Prostate gland (tissue), 2 donors: ENCODE measurements around the gene KATNIP. TPM values are rescaled to one million over a fixed set of nuclear protein-coding genes. Genes with fewer than 3 reads are reported as not detected.

Experiments used
- DNase-seq: peaks from one replicate; pipeline ENCODE4 v3.0.0-alpha.2; 2019; ENCODE audit warnings: low spot score
- H3K27ac ChIP-seq, 2 donors: fragments of 200-600 bp; sonication (generic); 2 replicates each; pipeline ENCODE4 v1.5.1; 2017 to 2019
- H3K27me3 ChIP-seq: fragments of 200-600 bp; sonication (generic); replicated peaks from 2 replicates; pipeline ENCODE4 v1.5.1; 2019; ENCODE audit not compliant: insufficient read depth
- H3K36me3 ChIP-seq, 2 donors: fragments of 200-600 bp; sonication (generic); 1 replicate in 1 of 2; 2 replicates in 1 of 2; pipeline versions ENCODE4 v1.5.1 to v1.8.1; 2017 to 2019
- H3K4me1 ChIP-seq: fragments of 200-600 bp; sonication (generic); replicated peaks from 2 replicates; pipeline ENCODE4 v1.5.1; 2019
- H3K4me3 ChIP-seq, 2 donors: fragments of 200-600 bp; sonication (generic); 2 replicates each; pipeline ENCODE4 v1.5.1; 2017 to 2019
- H3K9me3 ChIP-seq: fragments of 200-600 bp; sonication (generic); 2 replicates; pipeline ENCODE4 v1.5.1; 2017
- CTCF ChIP-seq, 4 experiments: fragments of 200-600 bp in 2 of 4; fragments of 450-650 bp in 2 of 4; sonication (generic) in 2 of 4; IDR thresholded peaks; 1 replicate in 3 of 4; 2 replicates in 1 of 4; pipeline ENCODE4 v1.5.1; 2016 to 2019; ENCODE audit warnings: antibody characterized with exemption in 4 of 4, mild to moderate bottlenecking in 2 of 4, moderate library complexity in 2 of 4
- POLR2A ChIP-seq: fragments of 450-650 bp; IDR thresholded peaks from one replicate; pipeline ENCODE4 v1.6.1; 2016; ENCODE audit warnings: antibody characterized with exemption, mild to moderate bottlenecking
- POLR2AphosphoS5 ChIP-seq: sonication (generic); formaldehyde crosslinking; IDR thresholded peaks from one replicate; pipeline ENCODE4 v1.6.1; 2017; ENCODE audit warnings: antibody characterized with exemption
- WGBS: methylation state at CpG from one replicate; pipeline ENCODE4 v1.1.5; 2018; 5-methylcytosine and 5-hydroxymethylcytosine counted together
- intact Hi-C: fragments of 100-400 bp; cut with DNase I; formaldehyde crosslinking; loops from one replicate; pipeline ENCODE4 v1.14.2; 2022
- total RNA-seq, 2 donors: library from RNA; depleted of rRNA; stranded (reverse); fragments of >200 nt; gene quantifications; one replicate each; pipeline ENCODE4 v1.1.0, GENCODE V29; 2016

Gene KATNIP
- total RNA-seq: 10 to 100 TPM; 31.7 to 40.9 TPM

GRCh38 chr16:27549746-27550581 lies at the start of gene KATNIP, which contains the start of gene GTF3C1:
TSS of gene KATNIP (plus strand) at chr16:27550144. CDS start at chr16:27550171, 27 bp downstream.
TSS of gene GTF3C1 (minus strand) at chr16:27549913. CDS start at chr16:27549890, 23 bp downstream.
- Histone ChIP-seq H3K27me3 (no peaks in the 10 kb centered on the region), H3K4me1 (peaks cover 6% of the 10 kb centered on the region), H3K36me3 (no peaks in the 10 kb centered on the region), H3K4me3 (peak within 1 kb of the TSS; percentile 82 to 83), H3K9me3 (no peaks in the 10 kb centered on the region), H3K27ac (peak within 1 kb of the TSS; percentile 88 to 90)
- intact Hi-C loops: no loop called here
- under 1% methylated on average over 49 of the region's 59 CpGs for WGBS
- peak in 1 of 4 experiments; percentile 23 for TF ChIP-seq CTCF (IDR thresholded peaks at IDR 0.05)
- TF ChIP-seq POLR2A: peak; percentile 78
- peak; percentile 97 for TF ChIP-seq POLR2AphosphoS5
- DNase-seq: peak; percentile 100

GRCh38 chr16:27500801-27501200 lies 49.1 kb upstream of the KATNIP start:
- peaks cover 18 to 48% of the 10 kb centered on the region in 2 donors for H3K36me3 ChIP-seq
- H3K27ac ChIP-seq: no peak overlapping the region

DNA sequence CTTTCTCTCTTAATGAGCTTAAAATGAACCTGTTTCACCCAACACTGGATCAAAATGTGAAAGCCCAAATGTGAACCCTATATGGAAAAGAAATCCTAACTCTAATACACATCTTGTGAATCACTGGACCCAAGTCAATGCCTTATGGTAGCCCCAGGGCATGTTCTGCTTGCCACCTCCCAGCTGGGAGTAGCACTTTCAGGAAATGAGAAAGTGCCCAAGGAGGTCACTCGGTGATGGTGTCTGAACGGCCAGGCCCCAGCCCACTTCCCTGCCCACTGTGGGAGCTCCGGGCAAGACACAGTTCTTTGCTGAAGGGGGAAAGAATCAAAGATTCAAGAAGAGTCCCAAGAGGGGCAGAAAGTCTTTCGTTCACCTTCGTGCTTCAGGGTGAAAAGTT lies 46.3 kb upstream of the KATNIP start:
- Histone ChIP-seq H3K27ac (peak overlapping the region; percentile 55 to 76), H3K36me3 (peaks cover 31 to 33% of the 10 kb centered on the region in 2 donors), H3K27me3 (no peaks in the 10 kb centered on the region), H3K4me1 (peaks cover 5% of the 10 kb centered on the region), H3K9me3 (no peaks in the 10 kb centered on the region), H3K4me3 (no peak overlapping the region)
- WGBS: 78% methylated on average over 5 of the region's 5 CpGs
- DNase-seq: no peak
- TF ChIP-seq POLR2A: no peak
- no peak for TF ChIP-seq POLR2AphosphoS5
- intact Hi-C loops: no loop called here

More at GRCh38 chr16:27500801-27501200, 49.1 kb upstream of the KATNIP start:
- Histone ChIP-seq H3K9me3 (no peaks in the 10 kb centered on the region), H3K27me3 (no peaks in the 10 kb centered on the region), H3K4me3 (no peak overlapping the region), H3K4me1 (no peaks in the 10 kb centered on the region)
- no peak for TF ChIP-seq CTCF (IDR thresholded peaks at IDR 0.05)
- TF ChIP-seq POLR2A: no peak
- no peak for TF ChIP-seq POLR2AphosphoS5
- no peak for DNase-seq
- WGBS: 93% methylated on average over 3 of the region's 3 CpGs
- intact Hi-C loops: no loop called here

GRCh38 chr16:27505297-27506236 lies 44.4 kb upstream of the KATNIP start:
- intact Hi-C loops: no loop called here
- Histone ChIP-seq H3K9me3 (no peaks in the 10 kb centered on the region), H3K4me3 (no peak overlapping the region), H3K27me3 (no peaks in the 10 kb centered on the region), H3K27ac (peak overlapping the region; percentile 55 to 76), H3K4me1 (peaks cover 5% of the 10 kb centered on the region), H3K36me3 (peaks cover 25 to 27% of the 10 kb centered on the region in 2 donors)
- WGBS: 38% methylated on average over 13 of the region's 13 CpGs
- DNase-seq: peak; percentile 79
- TF ChIP-seq POLR2AphosphoS5 (peak; percentile 91), POLR2A (no peak)

- DNase-seq: no peak
- 94% methylated on average over 17 of the region's 17 CpGs for WGBS
These were observed 43.2 kb upstream of the KATNIP start for GRCh38 chr16:27506771-27507170.

More at GRCh38 chr16:27506771-27507170, 43.2 kb upstream of the KATNIP start:
- Histone ChIP-seq H3K9me3 (no peaks in the 10 kb centered on the region), H3K36me3 (peaks cover 17 to 25% of the 10 kb centered on the region in 2 donors), H3K4me1 (peaks cover 9% of the 10 kb centered on the region), H3K4me3 (no peak overlapping the region), H3K27ac (peak overlapping the region in 1 of 2 donors; percentile 76), H3K27me3 (no peaks in the 10 kb centered on the region)
- intact Hi-C loops: no loop called here
- no peak for TF ChIP-seq POLR2AphosphoS5
- TF ChIP-seq POLR2A: no peak
- no peak for TF ChIP-seq CTCF (IDR thresholded peaks at IDR 0.05)
